DMS 273 (cell line): ENCODE data around the gene HIGD1C.
"Not testable (repeated sequence)": the region's sequence is repeated elsewhere in the genome, so short reads cannot be mapped to it uniquely, and the experiment has no call there.

ENCODE experiments used
- DNase-seq: peaks from one replicate; lab custom pipeline; 2025; ENCODE audit not compliant: unreplicated experiment; lab: John Stamatoyannopoulos, UW

The HIGD1C gene

DNA sequence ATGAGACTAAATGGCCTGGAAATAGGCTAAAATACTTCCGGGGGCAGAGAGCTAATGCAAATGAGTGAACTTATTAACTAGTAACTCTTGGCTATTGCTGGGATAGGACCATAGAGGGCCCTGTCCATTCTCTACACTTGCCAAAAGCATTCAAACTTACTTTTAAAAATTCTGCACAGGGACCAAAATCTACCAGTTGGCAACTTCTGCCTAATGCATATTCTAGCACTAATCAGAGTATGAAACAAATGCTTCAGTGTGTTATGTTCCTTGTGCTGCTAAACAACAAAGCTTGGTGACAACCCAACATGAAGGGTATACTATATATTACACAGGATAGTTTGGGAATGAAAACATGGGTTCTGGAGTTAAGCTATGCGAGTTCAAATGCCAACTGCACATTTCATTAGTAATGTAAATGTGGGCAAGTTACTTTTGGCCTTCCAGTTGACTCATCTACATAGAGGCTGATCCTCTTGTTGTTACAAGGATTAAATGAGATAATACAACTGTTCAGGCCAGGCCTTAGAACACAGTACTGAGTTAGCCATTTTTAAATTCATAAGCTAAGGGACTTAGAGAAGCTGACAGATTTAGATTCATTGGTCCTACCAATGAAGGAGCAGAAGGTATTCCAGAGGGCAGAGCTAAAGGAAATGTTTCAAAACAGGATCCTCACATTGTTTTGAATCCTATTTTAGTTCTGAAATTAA lies 32.4 kb downstream of the HIGD1C start:
- DNase-seq: no peak

- DNase-seq: no peak
Observed at GRCh38 chr12:50985322-50985721, 33.0 kb downstream of the HIGD1C start.

DNA sequence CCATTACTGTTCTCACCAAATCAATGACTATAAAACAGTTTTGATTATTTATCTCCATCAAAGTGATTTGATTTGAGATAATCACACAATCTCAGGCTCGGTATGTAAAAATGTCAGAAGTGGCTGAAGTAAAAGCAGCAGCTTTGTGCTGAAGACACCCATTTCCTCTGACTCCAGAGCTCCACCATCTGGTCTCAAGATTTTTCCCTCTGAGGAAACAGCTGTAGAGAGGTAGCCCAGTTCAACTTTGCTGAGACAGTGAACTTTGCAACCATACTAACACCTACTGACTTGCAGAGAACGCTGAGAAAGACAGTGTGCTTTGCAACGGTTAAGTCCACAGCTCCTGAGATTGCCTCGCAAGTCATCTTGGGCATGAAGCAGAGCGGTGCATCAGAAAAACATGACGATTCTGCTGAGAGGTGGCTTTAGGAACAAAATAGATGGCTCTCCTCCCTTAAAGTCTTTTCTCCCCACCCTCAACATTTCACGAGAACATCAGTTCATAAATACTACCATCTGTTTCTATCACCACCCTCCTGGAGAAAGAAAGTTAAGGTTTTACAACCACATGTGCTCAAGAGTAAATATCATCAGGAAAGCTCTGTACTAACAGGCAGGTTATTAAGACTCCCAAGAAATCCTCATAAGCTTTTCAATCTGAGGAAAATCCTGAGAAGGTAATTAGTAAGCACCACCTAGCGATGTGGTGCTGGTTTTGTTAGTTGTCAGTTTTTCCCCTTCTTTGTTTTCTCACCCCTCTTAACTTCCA lies 34.8 kb downstream of the HIGD1C start:
- peak; percentile 67 for DNase-seq

GRCh38 chr12:50988051-50988450 lies 35.7 kb downstream of the HIGD1C start:
- DNase-seq: no peak

DNA sequence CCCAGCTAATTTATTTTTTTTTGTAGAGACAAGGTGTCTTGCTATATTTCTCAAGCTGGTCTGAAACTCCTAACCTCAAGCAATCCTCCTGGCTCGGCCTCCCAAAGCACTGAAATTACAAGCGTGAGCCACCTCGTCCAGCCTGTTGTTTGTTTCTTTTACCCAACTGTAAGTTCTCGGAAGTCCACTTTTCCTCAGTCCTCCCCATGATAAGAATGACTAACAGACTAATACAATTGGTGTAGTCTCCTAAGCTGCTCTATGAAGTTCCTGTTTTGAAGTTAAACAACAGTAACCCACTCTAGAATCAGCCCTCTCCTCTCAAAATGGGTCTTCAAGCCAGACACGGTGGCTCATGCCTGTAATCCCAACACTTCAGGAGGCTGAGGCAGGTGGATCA lies 36.5 kb downstream of the HIGD1C start:
- no peak for DNase-seq

DNA sequence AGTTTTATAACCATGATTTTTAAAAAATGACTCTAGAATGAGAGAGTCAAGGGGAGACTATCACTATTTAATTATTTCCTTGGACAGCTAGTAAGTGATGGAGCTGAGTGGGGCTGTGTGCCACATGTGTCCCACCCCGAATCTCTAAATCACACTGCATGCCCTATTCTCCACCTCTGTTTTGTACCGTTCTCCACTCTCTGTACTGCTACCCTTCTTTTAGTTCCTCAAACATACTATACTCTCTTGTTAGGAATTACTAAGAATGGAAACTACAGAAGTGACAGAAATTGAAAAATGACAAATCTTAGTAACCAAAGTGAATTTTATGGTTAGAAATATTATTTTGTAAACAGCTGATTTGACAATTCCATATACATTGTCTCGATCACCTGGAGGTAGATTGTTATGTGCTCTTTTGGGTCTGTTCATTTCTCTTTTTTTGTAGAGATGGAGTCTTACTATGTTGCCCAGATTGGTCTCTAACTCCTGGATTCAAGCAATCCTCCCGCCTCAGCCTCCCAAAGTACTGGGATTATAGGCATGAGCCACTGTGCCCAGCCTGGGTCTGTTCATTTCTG lies 37.9 kb downstream of the HIGD1C start:
- no peak for DNase-seq

DNA sequence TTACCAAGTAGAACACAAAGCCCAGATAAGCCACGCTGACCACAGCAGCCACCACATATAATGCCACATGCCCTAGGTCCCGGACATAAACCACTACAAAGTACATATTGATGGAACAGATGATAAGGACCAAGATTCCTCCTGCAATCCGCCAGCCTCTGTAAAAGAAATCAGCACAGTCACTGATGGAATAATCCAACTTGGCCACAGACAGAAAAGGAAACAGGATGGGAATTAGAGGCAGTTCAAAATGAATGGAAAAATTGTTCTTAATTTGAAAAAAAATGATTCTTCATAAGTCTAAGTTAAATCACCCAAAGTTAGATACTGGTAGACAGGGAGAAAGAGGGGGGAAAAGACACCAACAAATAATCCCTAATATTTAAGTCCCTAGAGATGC lies 38.4 kb downstream of the HIGD1C start:
- no peak for DNase-seq

- DNase-seq: no peak
Observed at GRCh38 chr12:50991291-50991690, 38.9 kb downstream of the HIGD1C start.

- no peak for DNase-seq
Observed at GRCh38 chr12:50992819-50993218, 40.5 kb downstream of the HIGD1C start.

DNA sequence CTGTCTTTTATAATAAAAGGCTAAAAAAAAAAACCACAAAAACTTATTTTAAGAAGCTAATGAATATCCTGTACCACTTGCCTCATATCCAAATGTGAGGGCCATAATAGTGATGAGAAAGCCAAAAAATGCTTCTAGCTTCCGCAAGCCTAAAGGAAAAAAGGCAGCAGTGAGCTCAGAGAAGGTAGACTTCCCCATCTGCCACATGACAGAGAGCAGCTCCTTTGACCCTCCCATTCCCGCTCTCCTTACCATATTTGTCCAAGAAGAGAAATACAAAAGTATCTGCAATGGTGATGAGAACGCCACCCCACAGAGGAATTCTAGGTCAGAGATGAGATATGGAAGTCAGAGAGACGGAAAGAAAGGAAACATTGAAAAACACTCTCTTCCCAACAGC lies 46.7 kb downstream of the HIGD1C start:
- no peak for DNase-seq

DNA sequence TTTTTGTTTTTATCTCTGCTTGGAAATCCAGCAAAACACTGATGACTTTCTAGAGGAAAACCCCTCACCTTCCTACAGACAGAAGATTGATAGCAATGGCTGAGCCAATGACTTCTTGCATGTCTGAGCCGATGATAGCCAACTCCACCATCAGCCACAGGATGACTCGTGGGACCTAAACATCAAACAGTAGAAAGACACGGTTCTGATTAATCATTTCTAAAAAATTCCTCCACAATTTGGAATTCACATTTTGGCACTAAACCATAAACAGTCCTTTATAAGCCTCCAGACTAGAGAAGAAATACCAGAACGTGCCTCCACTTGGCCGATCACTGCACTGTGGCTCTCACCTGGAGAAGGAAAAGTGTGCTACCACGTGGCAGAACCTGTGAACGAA lies 47.9 kb downstream of the HIGD1C start:
- DNase-seq: no peak

DNA sequence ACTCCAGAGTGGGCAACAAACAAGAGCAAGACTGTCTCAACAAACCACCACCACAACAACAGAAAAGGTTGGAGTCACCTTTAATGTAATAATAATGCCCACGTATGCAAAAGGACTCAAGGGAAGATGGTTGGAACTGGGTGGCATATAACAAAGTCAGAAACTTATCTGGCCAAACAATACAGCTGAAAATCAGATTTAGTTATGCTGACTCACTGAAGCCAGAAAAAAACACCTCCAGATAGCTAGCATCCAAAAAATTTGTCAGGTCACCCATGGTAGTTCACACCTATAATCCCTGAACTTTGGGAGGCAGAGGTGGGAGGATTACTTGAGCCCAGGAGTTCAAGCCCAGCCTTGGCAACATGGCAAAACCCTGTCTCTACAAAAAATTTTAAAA lies 49.5 kb downstream of the HIGD1C start:
- no peak for DNase-seq

DNA sequence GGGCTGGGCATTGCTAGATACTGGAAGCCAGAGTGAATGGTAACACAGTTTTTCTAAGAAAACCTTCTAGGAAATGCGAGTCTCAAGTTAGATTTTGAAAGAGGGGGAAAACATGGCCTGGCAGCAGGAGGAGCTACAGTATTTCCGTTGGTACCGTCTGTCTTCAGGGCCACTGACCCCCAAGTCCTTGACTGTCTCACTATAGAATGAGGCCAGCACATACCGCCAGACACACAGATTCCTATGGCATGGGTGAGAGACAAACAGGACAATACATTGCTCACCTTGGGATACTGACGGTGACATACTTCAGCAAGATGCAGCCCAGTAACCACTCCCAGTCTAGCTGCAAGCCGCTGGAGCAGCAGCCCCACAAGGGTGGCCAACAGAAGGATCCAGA lies 52.2 kb downstream of the HIGD1C start:
- DNase-seq: no peak

DNA sequence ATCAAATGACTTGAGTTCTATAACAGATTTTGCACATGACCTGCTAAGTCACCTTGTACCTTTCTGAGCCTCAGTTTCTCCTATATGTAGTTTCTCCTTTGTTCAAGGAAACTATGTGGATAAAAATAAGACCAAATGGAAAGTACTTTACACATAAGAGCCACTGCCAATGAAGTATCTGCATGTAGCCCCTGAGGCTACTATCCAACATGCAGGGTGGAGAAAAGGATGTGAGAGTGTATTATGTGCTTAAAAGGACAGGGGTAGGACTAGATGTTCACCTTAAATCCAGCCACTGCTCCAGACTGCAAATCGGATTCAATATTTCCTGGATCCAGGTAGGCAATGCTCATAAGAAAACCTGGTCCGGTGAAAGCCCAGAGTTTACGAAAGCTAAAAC lies 52.7 kb downstream of the HIGD1C start:
- no peak for DNase-seq

GRCh38 chr12:51005671-51006070 lies 53.3 kb downstream of the HIGD1C start:
- no peak for DNase-seq

GRCh38 chr12:51008329-51009055 lies 56.1 kb downstream of the HIGD1C start:
- no peak for DNase-seq

DNA sequence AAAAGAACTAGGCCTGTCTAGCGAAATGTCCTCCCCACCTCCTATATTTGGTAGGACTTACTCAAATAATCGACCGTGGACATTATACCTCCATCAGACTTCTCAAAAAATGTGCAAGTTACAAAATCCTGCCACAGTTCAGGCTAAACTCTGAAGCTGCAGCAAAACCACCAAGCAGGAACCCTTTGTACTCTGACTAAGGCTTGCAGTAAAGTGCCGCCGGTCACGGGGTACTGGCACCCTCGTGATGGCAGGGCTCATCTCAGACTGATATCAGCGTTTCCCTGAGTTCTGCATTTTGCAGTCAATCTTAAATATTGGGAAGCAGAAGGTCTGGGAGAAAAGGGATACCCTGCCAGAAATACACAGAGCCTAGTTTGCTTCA lies 56.7 kb downstream of the HIGD1C start:
- DNase-seq: no peak

DNA sequence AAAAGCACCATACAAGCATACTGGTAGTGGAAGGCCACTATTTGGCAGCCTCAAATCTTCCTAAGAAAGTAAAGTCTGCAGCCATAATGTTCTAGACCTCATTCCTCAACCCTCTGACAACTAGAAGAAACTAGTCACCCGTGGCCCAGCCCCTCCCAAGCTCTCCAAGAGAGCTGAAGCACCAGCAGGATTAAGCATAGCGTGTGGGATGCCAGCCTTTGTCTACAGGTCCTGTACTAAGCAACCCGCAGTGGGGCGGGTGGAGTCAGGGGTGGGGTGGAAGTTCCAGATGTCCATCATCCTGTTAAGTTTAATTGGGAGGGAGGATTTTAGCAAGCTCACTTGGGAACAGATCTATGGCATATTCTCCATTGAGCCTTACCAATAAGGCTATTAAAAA lies 59.6 kb downstream of the HIGD1C start:
- peak; percentile 62 for DNase-seq

GRCh38 chr12:51012570-51013236 lies 60.4 kb downstream of the HIGD1C start:
- DNase-seq: peak; percentile 20

DNA sequence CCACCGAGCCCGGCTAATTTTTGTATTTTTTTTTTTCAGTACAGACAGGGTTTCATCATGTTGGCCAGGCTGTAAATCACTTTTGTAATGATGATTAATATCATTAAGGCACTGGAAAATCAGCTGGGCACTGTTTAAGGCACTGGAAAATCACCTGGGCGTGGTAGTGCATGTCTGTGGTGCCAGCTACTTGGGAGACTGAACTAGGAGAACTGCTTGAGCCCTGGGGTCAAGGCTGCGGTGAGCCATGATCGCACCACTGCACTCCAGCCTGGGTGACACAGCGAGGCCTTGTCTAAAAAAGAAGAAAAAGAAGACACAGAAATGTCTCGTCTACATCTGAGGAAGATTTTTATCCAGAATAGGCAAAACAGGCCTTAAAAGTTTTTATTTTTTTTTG lies 61.1 kb downstream of the HIGD1C start:
- no peak for DNase-seq

GRCh38 chr12:51014467-51014866 lies 62.1 kb downstream of the HIGD1C start:
- not testable (repeated sequence) for DNase-seq
